Spleen (tissue), 7 donors: ENCODE measurements around the gene WFDC10B.

Source experiments
- POLR2A ChIP-seq, 3 donors: fragments of 450-650 bp; IDR thresholded peaks; one replicate each; pipeline ENCODE4 v1.5.1; 2017; ENCODE audit warnings: antibody characterized with exemption in 3 of 3, mild to moderate bottlenecking in 1 of 3
- POLR2AphosphoS5 ChIP-seq, 3 donors: sonication (generic); formaldehyde crosslinking; IDR thresholded peaks; one replicate each; pipeline ENCODE4 v1.5.1; 2017; ENCODE audit warnings: antibody characterized with exemption in 3 of 3
- TF ChIP-seq, protein P1 (sequence below), 11 experiments: fragments of 200-600 bp in 7 of 11; fragments of 450-650 bp in 4 of 11; sonication (generic) in 4 of 11; IDR thresholded peaks in 8 of 11; conservative IDR thresholded peaks in 3 of 11; 1 replicate in 7 of 11; 2 replicates in 4 of 11; pipeline versions ENCODE4 v1.4.0 to v1.8.0; 2016 to 2021; ENCODE audit warnings: antibody characterized with exemption in 11 of 11, inconsistent platforms in 4 of 11, mild to moderate bottlenecking in 1 of 11
- donor health status: DM: no; HTN: no; CAD: no; lungs with moderate emphysema.
- donor health status: DM: no; HTN: no; CAD: no.
- donor health status: DM: no; HTN: no; CAD: no.

DNA sequence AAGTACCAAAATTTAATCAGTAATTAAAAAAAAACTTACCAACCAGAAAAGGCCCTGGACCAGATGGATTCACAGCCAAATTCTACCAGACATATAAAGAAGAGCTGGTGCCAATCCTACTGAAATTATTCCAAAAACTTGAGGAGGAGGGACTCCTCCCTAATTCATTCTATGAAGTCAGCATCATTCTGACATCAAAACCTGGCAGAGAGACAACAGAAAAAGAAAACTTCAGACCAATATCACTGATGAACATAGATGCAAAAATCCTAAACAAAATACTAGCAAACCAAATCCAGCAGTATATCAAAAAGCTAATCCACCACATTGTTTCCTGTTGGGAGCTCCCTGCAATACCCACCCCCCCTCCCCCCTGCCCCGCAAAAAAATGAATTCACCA lies 34.7 kb downstream of the WFDC10B start, which contains the start of gene WFDC11:
- TF ChIP-seq POLR2A (IDR thresholded peaks at IDR 0.05) (no peak), POLR2AphosphoS5 (IDR thresholded peaks at IDR 0.05) (no peak)
- TF ChIP-seq, protein P1, sequence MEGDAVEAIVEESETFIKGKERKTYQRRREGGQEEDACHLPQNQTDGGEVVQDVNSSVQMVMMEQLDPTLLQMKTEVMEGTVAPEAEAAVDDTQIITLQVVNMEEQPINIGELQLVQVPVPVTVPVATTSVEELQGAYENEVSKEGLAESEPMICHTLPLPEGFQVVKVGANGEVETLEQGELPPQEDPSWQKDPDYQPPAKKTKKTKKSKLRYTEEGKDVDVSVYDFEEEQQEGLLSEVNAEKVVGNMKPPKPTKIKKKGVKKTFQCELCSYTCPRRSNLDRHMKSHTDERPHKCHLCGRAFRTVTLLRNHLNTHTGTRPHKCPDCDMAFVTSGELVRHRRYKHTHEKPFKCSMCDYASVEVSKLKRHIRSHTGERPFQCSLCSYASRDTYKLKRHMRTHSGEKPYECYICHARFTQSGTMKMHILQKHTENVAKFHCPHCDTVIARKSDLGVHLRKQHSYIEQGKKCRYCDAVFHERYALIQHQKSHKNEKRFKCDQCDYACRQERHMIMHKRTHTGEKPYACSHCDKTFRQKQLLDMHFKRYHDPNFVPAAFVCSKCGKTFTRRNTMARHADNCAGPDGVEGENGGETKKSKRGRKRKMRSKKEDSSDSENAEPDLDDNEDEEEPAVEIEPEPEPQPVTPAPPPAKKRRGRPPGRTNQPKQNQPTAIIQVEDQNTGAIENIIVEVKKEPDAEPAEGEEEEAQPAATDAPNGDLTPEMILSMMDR (IDR thresholded peaks at IDR 0.05 in 8 of 11, conservative IDR thresholded peaks at IDR 0.05 in 3 of 11) = no peak
